ENCODE data around the gene B3GAT2.

The B3GAT2 gene

DNA sequence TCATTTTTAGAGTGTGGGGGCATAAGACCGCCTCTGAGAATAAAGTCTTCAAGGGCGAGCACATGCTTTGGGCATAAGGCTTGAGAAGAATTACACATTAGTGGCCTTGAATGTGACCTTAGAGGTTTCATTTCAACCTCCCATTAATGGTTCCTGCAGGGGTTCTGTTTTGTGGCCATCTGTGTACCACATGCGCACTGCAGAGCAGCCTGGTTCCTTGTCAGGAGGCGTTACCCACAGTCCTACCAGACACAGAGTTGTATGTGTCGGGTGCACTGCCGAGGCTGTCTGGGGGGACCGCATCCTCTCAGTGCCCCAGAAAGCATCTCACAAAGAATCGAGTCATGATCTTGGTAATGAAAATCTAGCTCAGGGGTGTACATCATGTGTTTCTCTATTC, 115.7 kb downstream of the B3GAT2 start:
- no peak for DNase-seq

DNA sequence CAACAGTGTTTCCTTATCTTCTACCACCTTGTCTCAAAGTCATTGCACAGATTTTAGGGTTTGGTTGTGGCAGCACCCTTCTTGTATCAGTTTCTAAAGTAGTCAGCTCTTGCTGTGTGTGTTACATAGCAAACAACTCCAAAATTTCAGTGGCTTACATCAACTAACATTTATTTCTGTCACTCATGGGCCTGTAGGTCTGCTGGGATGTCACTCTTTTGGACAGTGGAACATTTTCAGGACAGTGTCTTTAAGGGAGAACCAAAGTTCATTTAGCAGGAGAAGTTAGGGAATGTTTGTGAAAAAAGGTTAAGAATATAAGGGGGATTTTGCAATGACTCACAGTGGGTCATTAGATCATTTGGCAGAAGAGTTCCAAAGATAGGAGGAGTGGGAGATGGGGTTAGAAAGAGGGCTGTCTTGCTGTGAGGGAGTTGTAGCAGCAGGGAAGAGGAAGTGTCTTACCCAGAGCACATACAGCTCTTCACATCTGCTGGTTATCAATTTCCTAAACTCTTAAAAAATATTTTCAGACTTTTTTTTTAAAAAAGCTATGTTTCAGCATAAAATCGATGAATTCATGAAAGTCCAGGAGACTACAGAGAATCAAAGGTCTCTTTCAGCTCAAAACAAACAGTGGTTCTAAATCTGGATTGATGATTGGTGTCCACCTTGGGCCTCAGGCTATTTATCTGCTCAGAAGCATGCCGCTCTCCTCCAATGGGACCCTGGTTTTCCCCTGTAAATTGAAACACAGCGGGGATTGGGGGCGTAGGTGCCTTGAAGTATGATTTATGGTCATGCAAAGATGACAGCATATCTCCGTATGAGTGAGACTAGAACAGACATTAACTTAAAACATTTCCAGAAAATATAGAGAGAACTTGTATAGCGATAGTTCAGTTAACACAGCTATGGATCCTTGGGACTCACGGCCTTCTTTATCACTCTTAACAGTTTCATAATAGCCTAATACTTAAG, 117.3 kb downstream of the B3GAT2 start:
- no peak for DNase-seq

DNA sequence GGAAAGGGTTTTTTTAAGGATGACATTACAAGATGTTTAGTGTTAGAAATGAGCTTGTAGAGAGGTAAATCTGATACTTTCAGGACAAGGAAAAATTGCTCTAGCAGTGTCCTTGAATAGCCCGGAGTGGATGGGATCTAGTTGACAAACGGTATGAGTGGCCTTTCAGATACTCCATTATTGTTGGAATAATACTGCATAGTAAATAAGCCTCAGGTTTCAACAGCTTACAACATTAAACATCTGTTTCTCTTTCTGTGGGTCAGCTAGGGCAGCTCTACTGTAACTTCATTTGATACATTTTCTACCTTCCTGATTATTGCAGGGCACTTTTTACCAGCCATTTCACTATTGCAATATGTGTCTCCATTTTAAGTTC, 118.0 kb downstream of the B3GAT2 start:
- DNase-seq: no peak

DNA sequence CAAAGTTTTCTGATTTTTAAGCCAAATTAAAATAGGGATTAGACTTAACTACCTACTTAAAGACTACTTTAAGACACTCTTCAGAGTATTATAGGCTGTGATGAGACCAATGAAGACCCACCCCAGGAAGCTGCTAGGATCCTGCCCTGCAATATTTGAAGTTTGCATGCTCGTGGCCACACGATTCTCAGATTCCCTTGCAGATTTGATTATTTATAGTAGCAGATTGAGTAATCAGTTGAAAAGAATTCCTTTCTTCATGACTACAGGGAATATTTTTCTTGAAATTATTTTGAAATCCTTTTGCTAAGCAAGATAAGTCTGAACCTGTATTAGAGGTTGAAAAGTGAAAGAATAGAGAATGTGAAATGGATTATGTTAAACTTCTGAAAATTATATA, 122.3 kb downstream of the B3GAT2 start:
- DNase-seq: no peak

DNA sequence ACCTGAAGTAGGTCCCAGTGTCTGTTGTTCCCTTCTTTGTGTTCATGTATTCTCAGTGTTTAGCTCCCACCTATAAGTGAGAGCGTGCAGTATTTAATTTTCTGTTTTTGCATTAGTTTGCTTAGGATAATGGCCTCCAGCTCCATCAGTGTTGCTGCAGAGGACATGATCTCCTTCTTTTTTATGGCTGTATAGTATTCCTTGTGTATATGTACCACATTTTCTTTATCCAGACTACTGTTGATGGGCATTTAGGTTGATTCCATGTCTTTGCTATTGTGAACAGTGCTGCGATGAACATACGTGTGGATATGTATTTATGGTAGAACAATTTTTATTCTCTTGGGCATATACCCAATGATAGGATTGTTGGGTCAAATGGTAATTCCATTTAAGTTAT, 125.4 kb downstream of the B3GAT2 start:
- no peak for DNase-seq

DNA sequence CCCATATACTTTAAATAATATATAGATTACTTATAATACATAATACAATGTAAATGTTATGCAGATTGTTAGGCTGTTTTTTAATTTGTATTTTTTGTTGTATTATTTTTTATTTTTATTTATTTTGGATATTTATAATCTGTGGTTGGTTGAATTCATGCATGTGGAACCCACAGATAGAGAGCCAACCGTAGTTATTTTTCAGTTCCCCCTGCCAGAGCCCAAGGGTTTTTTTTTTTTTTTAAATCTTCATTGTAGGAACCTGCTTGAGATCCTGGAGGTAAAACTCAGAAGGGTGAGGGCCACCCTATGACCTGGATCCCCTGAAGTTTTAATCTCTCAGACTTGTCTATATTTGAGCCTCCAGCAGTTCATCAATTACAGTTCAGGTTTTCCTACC, 133.2 kb downstream of the B3GAT2 start:
- no peak for DNase-seq

DNA sequence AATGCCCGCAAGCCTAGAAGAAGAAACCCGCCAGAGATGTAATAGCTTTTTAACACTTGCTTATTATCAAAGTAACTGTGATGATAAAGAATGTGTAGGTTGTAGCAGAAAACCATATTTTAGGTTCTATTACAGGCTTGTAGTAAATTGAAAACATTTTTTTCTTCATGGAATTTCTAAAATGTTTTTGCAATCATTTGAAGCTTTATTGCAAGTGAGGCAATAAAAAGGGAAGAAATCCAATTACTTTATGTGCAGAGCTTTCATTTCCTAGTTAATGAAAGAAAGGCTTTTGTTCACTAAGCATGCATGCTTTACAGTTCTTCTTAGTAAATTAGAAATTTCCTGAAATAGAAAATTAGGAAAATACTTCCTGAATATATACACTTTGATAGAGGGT, 135.1 kb downstream of the B3GAT2 start:
- no peak for DNase-seq

DNA sequence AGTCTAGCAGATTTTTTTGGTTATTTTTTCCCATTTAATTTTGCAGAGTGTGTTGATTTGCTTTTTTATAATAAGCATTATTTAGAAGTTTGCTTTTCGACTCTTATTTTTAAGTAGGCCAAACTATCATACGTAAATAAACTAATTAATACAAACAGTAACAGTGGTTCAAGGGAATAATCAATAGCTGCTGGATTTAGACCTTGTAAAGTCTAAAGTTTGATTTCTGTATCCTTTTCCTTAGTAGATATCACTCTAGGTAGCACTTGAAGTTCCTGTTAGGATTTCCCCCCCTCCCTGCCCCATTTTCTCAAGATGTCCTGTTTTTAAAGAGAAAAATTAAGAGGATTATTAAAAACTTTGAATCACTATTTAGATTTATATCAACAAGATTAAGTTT, 136.1 kb downstream of the B3GAT2 start:
- no peak for DNase-seq

DNA sequence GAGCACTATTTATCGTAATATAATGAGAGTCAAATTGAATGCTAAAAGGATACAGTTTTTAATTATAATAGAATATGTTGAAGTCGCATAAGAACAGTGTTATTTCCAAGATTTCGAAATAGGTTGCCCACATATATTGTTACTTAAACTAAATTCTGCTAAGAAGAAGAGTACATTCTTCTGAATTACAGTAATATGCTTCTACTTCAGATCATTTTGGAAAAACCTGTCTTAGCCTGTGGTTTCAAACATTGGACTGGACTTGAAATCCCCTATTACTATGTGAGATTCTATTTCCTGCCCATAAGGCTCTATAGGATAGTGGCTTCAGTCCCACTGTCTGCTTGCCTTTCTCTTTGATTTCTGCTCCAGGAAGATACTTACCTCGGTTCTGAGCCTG, 137.2 kb downstream of the B3GAT2 start:
- no peak for DNase-seq

DNA sequence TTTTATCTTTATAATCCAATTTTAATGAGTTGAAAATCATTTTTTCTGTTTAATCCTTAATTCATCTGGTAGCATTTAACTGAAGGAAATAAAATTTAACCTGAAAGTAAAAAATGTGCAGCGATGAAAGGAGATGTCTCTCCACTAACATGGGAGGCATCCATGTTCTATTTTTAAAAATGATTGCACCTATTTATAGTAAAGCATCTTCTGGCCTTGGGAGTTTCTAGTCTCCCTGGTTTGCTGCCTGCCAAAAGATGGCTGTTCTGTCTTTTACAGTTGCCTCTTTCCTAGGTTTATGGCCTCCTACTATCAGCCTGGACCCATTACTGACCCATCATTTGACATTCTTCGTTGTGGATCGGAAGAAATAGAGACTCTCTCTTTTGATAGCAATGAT, 143.0 kb downstream of the B3GAT2 start:
- DNase-seq: no peak

DNA sequence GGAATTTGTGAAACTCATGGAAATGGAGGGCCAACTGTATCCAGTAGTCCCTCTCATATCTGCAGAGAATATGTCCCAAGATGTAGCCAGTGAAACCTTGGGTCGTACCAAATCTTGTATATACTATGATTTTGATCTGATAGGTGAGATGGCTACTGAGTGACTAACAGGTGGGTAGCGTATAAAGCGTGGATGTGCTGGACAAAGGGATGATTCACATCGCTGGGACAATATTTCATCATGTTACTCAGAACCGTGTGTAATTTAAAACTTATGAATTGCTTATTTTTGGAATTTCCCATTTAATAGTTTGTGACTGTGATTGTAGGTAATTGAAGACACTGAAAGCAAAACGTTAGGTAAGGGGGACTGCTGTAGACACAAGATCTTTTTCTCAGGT, 145.1 kb downstream of the B3GAT2 start:
- no peak for DNase-seq

All from NCI-H2227 treated with DMSO at 0.1 percent for 48 hours (cell line).